Measurements from ENCODE around the gene MSN. TPM values are rescaled to one million over a fixed set of nuclear protein-coding genes. Genes with fewer than 3 reads are reported as not detected.

The MSN gene
- total RNA-seq, 6 donors from 2014 or later, result 160 to 508 (median 380) TPM

GRCh38 chrX:65658229-65658628 is 9.2 kb upstream of the MSN start:
- DNase-seq (no peak), ATAC-seq (ENCODE audit: low FRiP score in 2 of 2) (no peak)
- no peaks in the 10 kb centered on the region for H3K4me1 ChIP-seq
- H3K4me3 ChIP-seq, result no peak overlapping the region
- TF ChIP-seq EP300 (IDR thresholded peaks at IDR 0.05), result no peak
- no peak for TF ChIP-seq POLR2A (IDR thresholded peaks at IDR 0.05)
- TF ChIP-seq, protein P1, sequence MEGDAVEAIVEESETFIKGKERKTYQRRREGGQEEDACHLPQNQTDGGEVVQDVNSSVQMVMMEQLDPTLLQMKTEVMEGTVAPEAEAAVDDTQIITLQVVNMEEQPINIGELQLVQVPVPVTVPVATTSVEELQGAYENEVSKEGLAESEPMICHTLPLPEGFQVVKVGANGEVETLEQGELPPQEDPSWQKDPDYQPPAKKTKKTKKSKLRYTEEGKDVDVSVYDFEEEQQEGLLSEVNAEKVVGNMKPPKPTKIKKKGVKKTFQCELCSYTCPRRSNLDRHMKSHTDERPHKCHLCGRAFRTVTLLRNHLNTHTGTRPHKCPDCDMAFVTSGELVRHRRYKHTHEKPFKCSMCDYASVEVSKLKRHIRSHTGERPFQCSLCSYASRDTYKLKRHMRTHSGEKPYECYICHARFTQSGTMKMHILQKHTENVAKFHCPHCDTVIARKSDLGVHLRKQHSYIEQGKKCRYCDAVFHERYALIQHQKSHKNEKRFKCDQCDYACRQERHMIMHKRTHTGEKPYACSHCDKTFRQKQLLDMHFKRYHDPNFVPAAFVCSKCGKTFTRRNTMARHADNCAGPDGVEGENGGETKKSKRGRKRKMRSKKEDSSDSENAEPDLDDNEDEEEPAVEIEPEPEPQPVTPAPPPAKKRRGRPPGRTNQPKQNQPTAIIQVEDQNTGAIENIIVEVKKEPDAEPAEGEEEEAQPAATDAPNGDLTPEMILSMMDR (IDR thresholded peaks at IDR 0.05), result no peak
- TF ChIP-seq POLR2AphosphoS5 (IDR thresholded peaks at IDR 0.05), result no peak
- H3K9me3 ChIP-seq, result no peaks in the 10 kb centered on the region
- H3K36me3 ChIP-seq, result no peaks in the 10 kb centered on the region
- H3K27ac ChIP-seq, result peak overlapping the region in 1 of 4 donors; percentile 11
- H3K27me3 ChIP-seq, result no peaks in the 10 kb centered on the region

DNA sequence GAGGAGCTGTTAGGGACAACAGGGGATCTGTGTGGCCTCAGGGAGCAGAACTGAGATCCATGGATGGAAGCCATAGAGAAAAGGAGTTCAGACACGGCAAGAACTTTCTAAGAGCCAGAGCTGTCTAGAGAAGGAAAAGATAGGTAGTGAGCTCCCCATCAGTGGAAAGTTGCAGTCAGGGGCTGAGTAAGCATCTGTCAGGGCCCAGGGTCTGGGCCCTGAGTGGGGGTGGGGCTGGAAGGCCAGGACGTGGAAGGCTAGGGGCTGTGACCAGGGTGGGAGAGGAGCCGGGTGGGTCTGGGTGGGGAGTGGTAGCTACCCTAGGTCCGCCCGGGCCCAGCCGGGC is 324 bp upstream of the MSN start:
- Histone ChIP-seq H3K9me3 (no peaks in the 10 kb centered on the region), H3K4me3 (peak overlapping the region in 3 of 4 donors; percentile 58 to 82 (median 69)), H3K27me3 (no peaks in the 10 kb centered on the region), H3K36me3 (no peaks in the 10 kb centered on the region), H3K27ac (peak overlapping the region; percentile 92 to 99 (median 96)), H3K4me1 (peaks cover 0 to 26% (median 7%) of the 10 kb centered on the region in 4 donors)
- WGBS, 2 donors, result 0 to 74% methylated on average over 1 to 5 of the region's 6 CpGs
- TF ChIP-seq EP300 (IDR thresholded peaks at IDR 0.05) (no peak), POLR2A (IDR thresholded peaks at IDR 0.05) (no peak), POLR2AphosphoS5 (IDR thresholded peaks at IDR 0.05) (no peak)
- TF ChIP-seq, protein P1 (IDR thresholded peaks at IDR 0.05), result no peak
- ATAC-seq (ENCODE audit: low FRiP score in 2 of 2) (no peak), DNase-seq (no peak)

DNA sequence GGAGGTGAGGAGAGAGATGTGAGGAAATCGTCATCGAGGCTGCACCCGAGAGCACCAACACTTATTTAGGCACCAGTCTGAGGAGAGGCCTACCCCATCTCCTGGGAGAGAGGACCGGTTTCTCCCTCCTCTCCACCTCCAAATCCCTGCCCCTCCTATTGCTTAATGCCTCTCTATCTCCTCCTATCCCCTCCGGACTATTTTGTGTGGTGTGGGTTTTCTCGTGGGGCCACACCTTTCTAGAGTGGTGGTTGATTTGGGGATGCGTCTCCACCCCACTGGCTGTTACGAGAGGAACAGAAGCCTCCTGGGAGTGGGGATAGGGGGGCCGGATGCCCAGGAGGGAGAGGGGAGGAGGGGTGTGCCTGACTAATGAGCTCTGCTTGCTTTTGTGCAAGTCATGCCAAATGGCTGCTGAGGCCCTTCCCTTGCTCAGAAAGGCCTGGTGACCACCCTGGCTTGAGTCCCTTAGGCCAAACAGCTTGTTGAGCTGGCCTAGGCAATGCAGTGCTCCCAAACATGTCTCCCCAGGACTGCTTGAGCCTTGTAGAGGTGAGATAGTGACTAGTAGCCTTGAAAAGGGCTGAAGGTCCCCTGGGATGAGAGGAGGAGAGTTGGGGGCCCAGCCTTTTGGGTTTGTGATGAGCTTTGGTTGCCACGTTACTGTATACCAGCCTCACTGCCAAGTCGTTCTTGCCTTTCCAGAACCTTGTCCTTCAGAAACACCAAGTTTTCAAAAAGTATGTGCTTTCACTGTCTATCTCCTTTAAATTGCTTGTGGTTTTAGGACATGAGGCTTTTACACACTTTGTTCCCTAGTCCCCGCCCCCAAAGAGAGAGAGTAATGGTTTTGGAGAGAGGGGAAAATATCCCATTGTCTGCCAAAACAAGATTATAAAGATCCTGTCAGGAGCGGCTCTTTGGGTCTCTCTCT is 1.2 kb downstream of the MSN start:
- WGBS, 2 donors, result 0 to 36% methylated on average over 2 to 13 of the region's 13 CpGs
- H3K9me3 ChIP-seq, result no peaks in the 10 kb centered on the region
- H3K4me1 ChIP-seq, result peaks cover 4 to 41% (median 22%) of the 10 kb centered on the region in 4 donors
- H3K27me3 ChIP-seq, result no peaks in the 10 kb centered on the region
- ATAC-seq (ENCODE audit: low FRiP score in 2 of 2), result peak; percentile 72 to 87
- peak overlapping the region; percentile 48 to 82 (median 64) for H3K4me3 ChIP-seq
- DNase-seq, result peak in 1 of 2 donors; percentile 83
- H3K27ac ChIP-seq, result peak overlapping the region; percentile 92 to 99 (median 96)
- no peaks in the 10 kb centered on the region for H3K36me3 ChIP-seq
- TF ChIP-seq POLR2AphosphoS5 (IDR thresholded peaks at IDR 0.05), result peak; percentile 54 to 80
- no peak for TF ChIP-seq EP300 (IDR thresholded peaks at IDR 0.05)
- TF ChIP-seq, protein P1 (IDR thresholded peaks at IDR 0.05), result no peak
- peak in 2 of 4 donors; percentile 44 to 56 for TF ChIP-seq POLR2A (IDR thresholded peaks at IDR 0.05)

DNA sequence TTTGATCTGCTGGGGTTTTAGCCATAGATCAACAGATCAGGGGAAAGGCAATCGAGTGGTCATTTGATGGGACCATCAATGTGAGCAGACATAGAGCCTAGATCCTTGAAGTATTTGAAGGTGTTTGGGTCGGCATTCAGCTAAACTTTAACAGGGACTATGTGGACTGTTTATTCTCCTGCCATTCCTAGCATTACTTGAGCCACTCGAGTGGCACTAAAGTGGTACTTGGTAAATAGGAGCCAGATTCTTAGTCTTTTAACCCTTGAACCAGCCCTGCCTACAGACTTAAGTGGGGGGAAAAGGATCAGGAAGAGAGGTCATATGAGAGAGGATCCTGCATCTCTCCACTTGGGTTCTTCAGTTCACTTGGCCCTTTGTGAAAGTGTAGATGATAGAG is 3.8 kb downstream of the MSN start:
- 21 to 29% methylated on average over 2 to 3 of the region's 3 CpGs for WGBS, 2 donors
- no peak for TF ChIP-seq POLR2AphosphoS5 (IDR thresholded peaks at IDR 0.05)
- TF ChIP-seq, protein P1 (IDR thresholded peaks at IDR 0.05), result no peak
- peak in 1 of 4 donors; percentile 69 for TF ChIP-seq EP300 (IDR thresholded peaks at IDR 0.05)
- TF ChIP-seq POLR2A (IDR thresholded peaks at IDR 0.05), result no peak
- peak overlapping the region in 2 of 4 donors; percentile 13 to 82 for H3K4me3 ChIP-seq
- H3K27me3 ChIP-seq, result no peaks in the 10 kb centered on the region
- ATAC-seq (ENCODE audit: low FRiP score in 2 of 2) (no peak), DNase-seq (peak in 1 of 2 donors; percentile 58)
- no peaks in the 10 kb centered on the region for H3K36me3 ChIP-seq
- no peaks in the 10 kb centered on the region for H3K9me3 ChIP-seq
- H3K27ac ChIP-seq, result peak overlapping the region; percentile 58 to 98 (median 68)
- H3K4me1 ChIP-seq, result peaks cover 24 to 67% (median 43%) of the 10 kb centered on the region in 4 donors
